Gastroesophageal sphincter (tissue), 4 donors: ENCODE results near the gene ABR. TPM values are rescaled to one million over a fixed set of nuclear protein-coding genes. Genes with fewer than 3 reads are reported as not detected.

ENCODE experiments used
- ATAC-seq: fragments of 150-250 bp; one replicate; pipeline ENCODE4 v1.9.1; 2016; ENCODE audit warnings: mild to moderate bottlenecking, moderate library complexity
- H3K27ac ChIP-seq, 4 donors: fragments of 200-600 bp; sonication (generic) in 3 of 4; 1 replicate in 3 of 4; 2 replicates in 1 of 4; pipeline ENCODE4 v1.5.1; 2016 to 2019
- H3K27me3 ChIP-seq: fragments of 200-600 bp; sonication (generic); one replicate; pipeline ENCODE4 v1.5.1; 2019
- H3K36me3 ChIP-seq, 2 donors: fragments of 200-600 bp; sonication (generic); one replicate each; pipeline ENCODE4 v1.5.1; 2019; ENCODE audit warnings: control low read depth in 1 of 2
- H3K4me1 ChIP-seq, 3 donors: fragments of 200-600 bp; sonication (generic); 1 replicate in 2 of 3; 2 replicates in 1 of 3; pipeline ENCODE4 v1.5.1; 2016 to 2019; ENCODE audit warnings: control low read depth in 2 of 3
- H3K4me3 ChIP-seq, 2 donors: fragments of 200-600 bp; sonication (generic); one replicate each; pipeline ENCODE4 v1.5.1; 2019; ENCODE audit warnings: mild to moderate bottlenecking in 1 of 2, moderate library complexity in 1 of 2
- H3K9me3 ChIP-seq, 3 donors: fragments of 200-600 bp; sonication (generic); one replicate each; pipeline ENCODE4 v1.5.1; 2017 to 2019; ENCODE audit warnings: control low read depth in 2 of 3
- EP300 ChIP-seq: sonication (generic); formaldehyde crosslinking; IDR thresholded peaks from one replicate; pipeline ENCODE4 v1.6.1; 2017; ENCODE audit warnings: antibody characterized with exemption, mild to moderate bottlenecking
- POLR2A ChIP-seq, 2 donors: fragments of 450-650 bp; IDR thresholded peaks; one replicate each; pipeline ENCODE4 v1.6.1; 2017; ENCODE audit warnings: antibody characterized with exemption in 2 of 2, mild to moderate bottlenecking in 2 of 2, moderate library complexity in 1 of 2
- POLR2AphosphoS5 ChIP-seq: sonication (generic); formaldehyde crosslinking; IDR thresholded peaks from one replicate; pipeline ENCODE4 v1.6.1; 2017; ENCODE audit warnings: antibody characterized with exemption
- WGBS, 2 donors: methylation state at CpG; one replicate each; pipeline ENCODE4 v1.1.5; 2018; ENCODE audit warnings: low coverage in 1 of 2; 5-methylcytosine and 5-hydroxymethylcytosine counted together
- total RNA-seq, 4 donors: library from RNA; depleted of rRNA; stranded (reverse); fragments of >200 nt; gene quantifications; one replicate each; pipeline ENCODE4 v1.1.0, GENCODE V29; 2016
- TF ChIP-seq, protein P1 (sequence below), 4 experiments: fragments of 200-600 bp in 2 of 4; fragments of 450-650 bp in 2 of 4; sonication (generic) in 1 of 4; IDR thresholded peaks; one replicate each; pipeline ENCODE4 v1.5.1; 2017 to 2019; ENCODE audit warnings: antibody characterized with exemption in 4 of 4, mild to moderate bottlenecking in 2 of 4, moderate library complexity in 2 of 4

ABR gene
- total RNA-seq, 4 donors from 2014 or later = 62.6 to 147 (median 114) TPM

DNA sequence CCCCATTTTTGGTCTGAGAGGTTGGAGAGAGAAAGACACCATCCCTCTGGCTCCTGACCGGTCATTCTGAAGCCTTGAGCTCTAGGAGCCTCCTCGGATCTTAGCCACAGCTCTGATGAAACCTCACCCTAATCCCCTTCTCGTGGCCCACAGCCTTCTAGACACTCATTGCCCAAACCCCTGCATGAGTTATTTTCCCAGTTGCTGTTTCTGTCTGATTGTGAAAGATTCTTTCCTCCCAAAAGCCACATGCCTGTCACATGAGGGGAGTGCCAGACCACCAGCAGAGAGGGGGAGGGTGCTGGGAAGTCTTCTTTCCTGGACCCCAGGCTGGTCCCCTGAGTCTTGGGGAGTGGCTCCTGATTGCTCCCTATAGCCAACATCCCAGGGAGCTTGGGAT, 17.6 kb upstream of the ABR start:
- Histone ChIP-seq H3K27me3 (no peaks in the 10 kb centered on the region), H3K36me3 (no peaks in the 10 kb centered on the region), H3K4me1 (peaks cover 0 to 20% (median 3%) of the 10 kb centered on the region in 3 donors), H3K4me3 (no peak overlapping the region), H3K27ac (peak overlapping the region in 3 of 4 donors; percentile 64 to 68 (median 66)), H3K9me3 (no peaks in the 10 kb centered on the region)
- peak; percentile 84 for ATAC-seq
- no peak for TF ChIP-seq POLR2A (IDR thresholded peaks at IDR 0.05)
- TF ChIP-seq POLR2AphosphoS5 = no peak
- TF ChIP-seq EP300 = no peak
- TF ChIP-seq, protein P1, sequence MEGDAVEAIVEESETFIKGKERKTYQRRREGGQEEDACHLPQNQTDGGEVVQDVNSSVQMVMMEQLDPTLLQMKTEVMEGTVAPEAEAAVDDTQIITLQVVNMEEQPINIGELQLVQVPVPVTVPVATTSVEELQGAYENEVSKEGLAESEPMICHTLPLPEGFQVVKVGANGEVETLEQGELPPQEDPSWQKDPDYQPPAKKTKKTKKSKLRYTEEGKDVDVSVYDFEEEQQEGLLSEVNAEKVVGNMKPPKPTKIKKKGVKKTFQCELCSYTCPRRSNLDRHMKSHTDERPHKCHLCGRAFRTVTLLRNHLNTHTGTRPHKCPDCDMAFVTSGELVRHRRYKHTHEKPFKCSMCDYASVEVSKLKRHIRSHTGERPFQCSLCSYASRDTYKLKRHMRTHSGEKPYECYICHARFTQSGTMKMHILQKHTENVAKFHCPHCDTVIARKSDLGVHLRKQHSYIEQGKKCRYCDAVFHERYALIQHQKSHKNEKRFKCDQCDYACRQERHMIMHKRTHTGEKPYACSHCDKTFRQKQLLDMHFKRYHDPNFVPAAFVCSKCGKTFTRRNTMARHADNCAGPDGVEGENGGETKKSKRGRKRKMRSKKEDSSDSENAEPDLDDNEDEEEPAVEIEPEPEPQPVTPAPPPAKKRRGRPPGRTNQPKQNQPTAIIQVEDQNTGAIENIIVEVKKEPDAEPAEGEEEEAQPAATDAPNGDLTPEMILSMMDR (IDR thresholded peaks at IDR 0.05) = no peak
- 57 to 71% methylated on average over 2 to 3 of the region's 3 CpGs for WGBS, 2 donors

DNA sequence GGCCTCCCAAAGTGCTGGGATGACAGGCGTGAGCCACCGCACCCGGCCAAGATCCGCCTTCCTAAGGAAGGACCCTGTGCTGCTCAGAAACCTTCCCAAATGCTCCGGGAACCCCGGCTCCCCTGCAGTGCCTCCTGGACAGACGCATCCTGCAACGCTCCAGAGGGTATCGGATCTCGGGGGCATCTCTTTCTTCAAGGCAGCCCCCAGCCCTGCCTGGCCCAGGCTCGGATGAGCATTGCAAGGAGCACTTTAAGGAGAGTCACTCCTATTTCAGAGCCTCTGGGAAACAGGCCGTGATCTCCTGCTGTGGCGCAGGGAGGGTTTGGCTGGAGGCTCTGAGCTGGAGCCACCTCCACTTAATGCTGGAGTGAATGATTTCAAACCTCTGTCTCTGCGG, 17.2 kb upstream of the ABR start:
- TF ChIP-seq EP300 = no peak
- TF ChIP-seq, protein P1 (IDR thresholded peaks at IDR 0.05) = no peak
- TF ChIP-seq POLR2AphosphoS5 = no peak
- TF ChIP-seq POLR2A (IDR thresholded peaks at IDR 0.05) = no peak
- Histone ChIP-seq H3K27ac (peak overlapping the region in 1 of 4 donors; percentile 49), H3K4me1 (peaks cover 0 to 20% (median 3%) of the 10 kb centered on the region in 3 donors), H3K9me3 (no peaks in the 10 kb centered on the region), H3K4me3 (no peak overlapping the region), H3K36me3 (no peaks in the 10 kb centered on the region), H3K27me3 (no peaks in the 10 kb centered on the region)
- WGBS, 2 donors = 67 to 100% methylated on average over 2 to 3 of the region's 14 CpGs
- no peak for ATAC-seq

DNA sequence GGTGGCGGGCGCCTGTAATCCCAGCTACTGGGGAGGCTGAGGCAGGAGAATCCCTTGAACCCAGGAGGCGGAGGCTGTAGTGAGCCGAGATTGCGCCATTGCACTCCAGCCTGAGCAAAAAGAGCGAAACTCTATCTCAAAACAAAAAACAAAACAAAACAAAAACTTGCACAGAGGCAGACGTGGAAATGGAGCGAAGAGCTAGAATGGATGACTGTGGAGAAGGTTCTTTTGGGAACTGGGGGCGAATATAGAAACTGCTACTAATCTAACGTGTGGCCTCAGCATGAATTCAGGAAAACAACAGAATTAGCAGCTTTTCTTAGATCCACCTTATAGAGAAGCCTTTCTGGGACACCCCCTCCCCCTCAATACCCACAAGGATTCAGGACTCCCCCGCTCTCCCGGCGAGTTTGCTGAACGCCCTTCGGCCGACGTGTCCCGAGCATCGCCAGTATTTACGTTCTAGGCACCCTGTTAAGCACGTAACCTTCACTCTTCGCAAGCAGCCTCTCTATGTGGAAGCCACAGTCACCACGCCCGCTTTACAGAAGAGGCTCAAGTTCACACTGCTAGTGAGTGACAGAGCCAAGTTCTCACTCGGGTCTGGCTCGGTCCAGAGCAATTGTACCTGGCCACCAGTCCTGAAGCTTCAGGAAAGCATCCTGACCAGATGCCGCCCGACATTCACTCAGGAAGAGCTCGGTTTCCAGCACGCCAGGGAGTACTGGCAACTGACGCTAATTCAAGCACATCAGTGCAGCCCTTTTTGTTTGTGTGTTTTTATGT, 13.3 kb upstream of the ABR start:
- Histone ChIP-seq H3K4me1 (peaks cover 0 to 37% (median 14%) of the 10 kb centered on the region in 3 donors), H3K9me3 (no peaks in the 10 kb centered on the region), H3K4me3 (no peak overlapping the region), H3K27me3 (no peaks in the 10 kb centered on the region), H3K36me3 (no peaks in the 10 kb centered on the region), H3K27ac (no peak overlapping the region)
- TF ChIP-seq POLR2AphosphoS5 (no peak), EP300 (no peak), POLR2A (IDR thresholded peaks at IDR 0.05) (no peak)
- TF ChIP-seq, protein P1 (IDR thresholded peaks at IDR 0.05) = no peak
- WGBS, 2 donors = 78 to 83% methylated on average over 7 to 20 of the region's 31 CpGs
- no peak for ATAC-seq

DNA sequence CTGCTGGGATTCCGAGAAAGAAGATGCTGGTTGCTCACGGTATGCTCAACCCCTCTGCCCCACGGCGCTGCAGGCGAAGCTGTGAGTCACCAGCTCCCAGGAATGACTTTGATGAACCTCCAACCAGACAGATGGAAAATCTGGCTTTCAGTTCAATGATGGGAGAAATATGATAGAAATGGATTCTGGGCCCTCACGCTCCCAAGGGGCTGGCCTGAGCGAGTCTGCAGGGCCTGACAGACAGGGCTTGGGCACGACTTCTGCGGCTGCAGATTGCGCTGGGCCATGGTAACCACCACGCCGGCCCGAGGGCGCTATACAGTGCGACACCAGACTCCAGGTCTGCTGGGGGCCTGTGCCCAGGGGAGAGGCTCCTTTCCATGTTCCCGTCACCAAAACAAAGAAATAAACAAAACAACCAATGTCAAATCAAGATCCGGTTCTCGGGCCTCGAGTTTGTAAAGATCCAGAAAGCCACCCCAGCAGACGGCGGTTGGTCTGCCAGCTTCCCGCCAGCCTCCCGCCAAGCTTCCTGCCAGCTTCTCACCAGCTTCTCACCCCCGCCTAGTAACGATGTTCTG, 11.1 kb upstream of the ABR start:
- 82 to 86% methylated on average over 2 to 10 of the region's 25 CpGs for WGBS, 2 donors
- H3K4me1 ChIP-seq = peaks cover 0 to 47% (median 27%) of the 10 kb centered on the region in 3 donors
- H3K36me3 ChIP-seq = no peaks in the 10 kb centered on the region
- no peak overlapping the region for H3K27ac ChIP-seq
- TF ChIP-seq EP300 (no peak), POLR2A (IDR thresholded peaks at IDR 0.05) (no peak)
- H3K9me3 ChIP-seq = no peaks in the 10 kb centered on the region
- H3K4me3 ChIP-seq = no peak overlapping the region
- H3K27me3 ChIP-seq = no peaks in the 10 kb centered on the region
- no peak for ATAC-seq

DNA sequence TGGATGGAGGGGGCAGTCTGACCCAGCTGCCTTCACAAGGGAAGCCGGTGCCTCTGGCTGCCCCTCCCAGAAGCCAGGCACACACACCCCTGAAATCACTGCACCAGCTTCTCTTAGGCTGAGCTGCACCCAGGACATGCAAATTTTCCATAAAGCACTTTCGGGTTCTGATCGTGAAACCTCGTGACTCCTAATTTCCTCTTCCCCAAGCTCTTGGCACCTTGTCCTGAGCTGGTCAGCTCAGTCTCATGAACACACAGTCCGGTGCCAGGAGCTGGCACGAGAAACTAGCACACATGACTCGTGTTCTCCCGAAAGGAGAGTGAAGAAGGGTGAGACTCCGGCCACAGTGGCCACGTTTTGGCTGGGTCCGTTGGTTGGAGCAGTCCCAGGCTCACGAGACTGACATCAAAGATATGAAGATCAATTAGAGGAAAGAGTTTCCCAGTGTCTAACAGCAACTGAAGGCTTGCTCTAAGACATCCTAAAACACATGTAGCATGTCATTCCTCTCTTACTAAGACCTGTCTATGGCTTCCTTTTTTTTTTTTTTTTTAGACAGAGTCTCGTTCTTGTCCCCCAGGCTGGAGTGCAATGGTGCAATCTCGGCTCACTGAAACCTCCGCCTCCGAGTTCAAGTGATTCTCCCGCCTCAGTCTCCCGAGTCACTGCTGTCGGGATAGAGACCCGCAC, 9.2 kb upstream of the ABR start:
- H3K9me3 ChIP-seq = no peaks in the 10 kb centered on the region
- H3K4me1 ChIP-seq = peaks cover 0 to 50% (median 27%) of the 10 kb centered on the region in 3 donors
- peak; percentile 89 for ATAC-seq
- TF ChIP-seq EP300 (no peak), POLR2AphosphoS5 (peak; percentile 81)
- H3K27ac ChIP-seq = peak overlapping the region in 3 of 4 donors; percentile 61 to 79 (median 65)
- WGBS, 2 donors = 25 to 73% methylated on average over 3 to 13 of the region's 20 CpGs
- no peaks in the 10 kb centered on the region for H3K36me3 ChIP-seq
- no peak overlapping the region for H3K4me3 ChIP-seq
- no peaks in the 10 kb centered on the region for H3K27me3 ChIP-seq
